COLO829 (cell line): Measurements from ENCODE around the gene TMEM253.

Source experiments
- DNase-seq: peaks from one replicate; pipeline ENCODE4 v3.0.0; 2012; ENCODE audit warnings: low spot score

TMEM253 gene

DNA sequence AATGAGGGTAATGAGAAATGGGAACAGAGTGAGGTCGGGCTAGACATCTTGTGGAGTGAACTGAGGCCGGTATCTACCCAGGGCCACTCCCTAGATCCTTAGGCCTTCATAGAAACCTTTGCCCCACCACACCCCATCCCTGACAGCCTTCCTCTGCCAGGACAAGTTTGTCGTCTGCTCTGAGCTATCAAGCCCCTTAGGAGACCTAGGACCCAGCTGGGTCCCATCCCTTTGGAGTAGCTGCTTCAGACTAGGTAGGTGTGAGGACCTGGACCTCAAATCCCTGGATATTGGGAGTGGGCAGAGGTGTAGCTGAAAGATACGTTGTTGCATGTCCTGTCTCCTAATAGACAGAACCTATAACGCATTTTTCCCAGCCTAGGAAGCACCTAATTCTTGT lies at the start of gene TMEM253:
TMEM253 (plus strand) TSS at position 136 of the 400 bp plus-strand sequence. CDS start 278 bp downstream, outside the sequence.
- DNase-seq, result no peak

DNA sequence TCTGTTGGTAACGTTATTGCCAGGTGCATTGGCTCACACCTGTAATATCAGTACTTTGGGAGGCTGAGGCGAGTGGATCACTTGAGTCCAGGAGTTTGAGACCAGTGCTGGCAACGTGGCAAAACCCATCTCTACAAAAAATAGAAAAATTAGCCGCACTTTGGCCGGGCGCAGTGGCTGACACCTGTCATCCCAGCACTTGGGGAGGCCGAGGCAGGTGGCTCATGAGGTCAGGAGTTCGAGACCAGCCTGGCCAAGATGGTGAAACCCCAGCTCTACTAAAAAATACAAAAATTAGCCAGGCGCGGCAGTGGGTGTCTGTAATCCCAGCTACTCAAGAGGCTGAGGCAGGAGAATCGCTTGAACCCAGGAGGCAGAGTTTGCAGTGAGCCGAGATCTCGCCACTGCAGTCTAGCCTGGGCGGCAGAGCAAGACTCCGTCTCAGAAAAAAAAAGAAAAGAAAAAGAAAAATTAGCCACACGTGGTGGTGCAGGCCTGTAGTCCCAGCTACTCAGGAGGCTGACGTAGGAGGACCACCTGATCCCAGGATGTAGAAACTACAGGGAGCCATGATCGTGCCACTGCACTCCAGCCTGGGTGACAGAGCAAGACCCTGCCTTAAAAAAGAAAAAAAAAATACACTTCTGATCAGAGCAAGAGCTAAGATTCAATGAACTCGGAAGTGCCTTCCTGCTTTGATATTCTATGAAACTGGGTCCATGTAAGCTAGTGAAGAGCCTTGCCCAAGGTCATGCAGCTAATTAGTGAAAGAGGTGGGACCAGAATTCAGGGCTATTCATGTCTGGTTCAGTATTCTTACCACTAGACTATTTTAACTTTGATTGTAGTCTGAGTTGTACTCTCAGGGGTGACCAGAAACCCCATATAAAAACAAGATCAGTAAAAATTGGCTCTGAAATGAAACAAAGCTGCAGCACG lies 47.4 kb upstream of the TMEM253 start:
- DNase-seq, result no peak

DNA sequence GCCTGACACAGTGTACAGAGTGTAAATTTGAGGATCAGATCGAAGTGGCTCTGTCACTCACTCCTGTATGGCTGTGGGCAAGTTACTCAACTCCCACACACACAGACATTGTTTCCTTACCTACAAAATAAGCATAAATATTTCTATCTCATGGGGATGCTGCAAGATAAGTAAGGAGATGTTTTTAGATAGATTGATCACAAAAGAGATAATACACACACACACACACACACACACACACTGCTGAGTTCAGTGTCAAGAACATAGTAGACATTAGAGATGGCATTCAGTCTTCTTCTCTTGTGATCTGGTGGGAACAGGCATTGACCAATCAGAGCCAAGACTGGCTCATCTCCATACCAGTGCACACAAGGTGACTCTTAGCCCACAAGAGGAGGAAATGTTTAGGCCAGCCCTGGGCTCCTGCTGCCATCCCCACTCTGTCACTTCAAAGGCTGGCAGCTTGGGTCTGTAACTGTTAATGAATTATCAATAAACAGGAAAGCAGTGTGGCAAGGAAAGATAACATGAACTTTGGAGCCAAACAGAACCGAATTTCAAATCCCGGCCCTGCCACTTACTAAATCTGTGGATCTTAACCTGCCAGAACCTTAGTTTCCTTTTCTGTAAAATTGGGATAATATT lies 46.6 kb upstream of the TMEM253 start:
- DNase-seq, result no peak

DNA sequence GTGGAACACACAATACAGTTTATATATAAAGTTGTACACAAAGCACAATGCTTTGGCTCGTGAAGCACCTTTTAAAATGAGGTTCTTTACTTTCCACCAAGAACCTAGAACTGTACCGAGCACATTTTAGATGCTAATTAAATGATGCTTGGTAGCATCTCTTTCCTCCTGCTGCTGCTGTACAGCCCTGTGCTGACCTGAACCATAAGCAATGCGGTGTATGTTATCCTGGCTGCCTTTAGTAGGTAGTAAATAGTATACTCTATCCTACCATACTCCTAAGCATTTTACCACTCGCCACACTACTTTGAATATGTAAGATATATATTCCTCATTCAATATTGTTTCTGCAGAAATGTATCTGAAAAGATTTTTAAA lies 46.1 kb upstream of the TMEM253 start:
- no peak for DNase-seq

DNA sequence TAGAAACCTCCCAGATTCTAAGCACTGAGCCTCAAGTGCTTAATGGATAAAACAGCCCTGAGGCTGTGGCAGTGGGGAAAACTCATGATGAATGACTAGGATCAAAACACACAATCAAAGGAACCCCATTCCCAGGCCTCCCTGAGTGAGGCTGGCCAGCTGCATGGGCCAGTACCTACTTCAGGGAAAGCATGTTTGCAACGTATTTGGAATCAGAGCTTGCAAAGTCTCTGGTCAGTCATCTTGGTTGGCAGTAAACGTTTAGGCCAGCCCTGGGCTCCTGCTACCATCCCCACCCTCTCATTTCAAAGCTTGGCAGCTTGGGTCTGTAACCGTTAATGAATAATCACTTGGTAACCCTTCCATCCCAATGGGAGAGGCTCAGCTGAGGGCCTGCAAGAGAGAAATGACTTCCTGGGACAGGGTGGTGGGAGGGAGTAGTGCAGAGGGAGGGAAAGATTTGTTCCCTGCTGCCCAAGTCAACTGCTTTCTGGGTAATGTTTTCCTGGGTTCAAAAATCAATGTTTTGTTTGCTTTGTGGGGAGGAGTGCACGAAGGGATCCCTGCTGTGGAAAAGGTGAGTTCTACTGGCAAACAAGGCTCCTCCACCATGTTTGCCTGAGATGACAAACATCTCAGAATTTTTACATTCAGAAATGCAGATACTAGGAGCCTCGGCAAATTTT lies 45.3 kb upstream of the TMEM253 start:
- DNase-seq, result no peak

DNA sequence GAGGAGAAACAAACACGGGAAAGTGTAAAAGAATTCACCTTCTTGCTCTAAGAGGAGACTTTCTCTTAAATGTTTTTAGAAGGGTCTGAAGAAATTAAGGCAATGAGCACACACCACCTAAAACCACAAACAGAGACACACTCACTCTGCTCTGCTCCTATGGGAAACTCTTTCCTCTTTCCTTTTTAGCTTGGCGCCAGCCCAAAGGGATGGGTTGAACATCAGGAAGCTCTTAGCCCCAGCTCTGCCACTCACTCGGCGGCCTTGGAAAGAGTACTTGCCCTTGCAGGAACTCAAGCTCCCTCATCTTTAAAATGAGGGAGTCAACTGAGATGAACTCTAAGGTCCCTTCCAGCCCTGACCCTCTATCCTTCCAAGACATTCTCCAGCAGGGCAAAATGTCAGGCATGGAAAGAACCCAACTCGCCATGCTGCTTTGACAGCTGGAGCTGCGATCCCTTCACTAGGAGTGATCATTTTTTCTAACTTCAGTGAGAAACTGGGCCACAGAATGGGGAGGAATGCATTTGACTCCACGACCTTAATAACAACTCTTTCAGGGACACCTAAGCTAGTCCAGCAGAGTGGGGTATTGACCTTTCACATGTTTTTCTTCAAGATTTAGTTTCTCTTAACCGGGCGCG lies 44.2 kb upstream of the TMEM253 start:
- DNase-seq, result no peak

DNA sequence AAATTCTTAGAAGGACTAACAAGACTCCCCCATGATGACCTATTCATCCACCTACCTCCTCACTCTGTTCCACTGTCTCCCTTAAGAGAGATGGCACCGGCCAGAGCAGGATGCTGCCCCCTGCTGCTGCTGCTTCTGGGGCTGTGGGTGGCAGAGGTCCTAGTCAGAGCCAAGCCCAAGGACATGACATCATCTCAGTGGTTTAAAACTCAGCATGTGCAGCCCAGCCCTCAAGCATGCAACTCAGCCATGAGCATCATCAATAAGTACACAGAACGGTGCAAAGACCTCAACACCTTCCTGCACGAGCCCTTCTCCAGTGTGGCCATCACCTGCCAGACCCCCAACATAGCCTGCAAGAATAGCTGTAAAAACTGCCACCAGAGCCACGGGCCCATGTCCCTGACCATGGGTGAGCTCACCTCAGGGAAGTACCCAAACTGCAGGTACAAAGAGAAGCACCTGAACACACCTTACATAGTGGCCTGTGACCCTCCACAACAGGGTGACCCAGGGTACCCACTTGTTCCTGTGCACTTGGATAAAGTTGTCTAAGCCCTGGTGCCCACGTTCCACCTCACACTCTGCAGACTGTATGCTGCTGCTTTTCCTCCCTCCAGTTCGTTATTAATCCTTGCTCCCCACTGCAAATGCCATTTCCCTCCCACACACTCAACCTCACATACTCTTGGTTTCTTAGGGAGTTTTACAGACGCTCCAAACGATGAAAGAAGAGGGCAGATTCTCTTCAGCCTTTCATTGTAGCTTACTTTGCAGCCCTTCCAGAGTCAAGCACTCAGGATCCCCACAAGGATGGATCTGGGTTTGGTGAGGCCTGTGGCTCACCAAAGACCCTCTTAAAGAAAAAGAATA lies 42.8 kb upstream of the TMEM253 start, which contains the start of gene RNASE8:
RNASE8 (plus strand) TSS at position 20 of the 873 bp plus-strand sequence; CDS start at position 91, 71 bp downstream.
- no peak for DNase-seq

DNA sequence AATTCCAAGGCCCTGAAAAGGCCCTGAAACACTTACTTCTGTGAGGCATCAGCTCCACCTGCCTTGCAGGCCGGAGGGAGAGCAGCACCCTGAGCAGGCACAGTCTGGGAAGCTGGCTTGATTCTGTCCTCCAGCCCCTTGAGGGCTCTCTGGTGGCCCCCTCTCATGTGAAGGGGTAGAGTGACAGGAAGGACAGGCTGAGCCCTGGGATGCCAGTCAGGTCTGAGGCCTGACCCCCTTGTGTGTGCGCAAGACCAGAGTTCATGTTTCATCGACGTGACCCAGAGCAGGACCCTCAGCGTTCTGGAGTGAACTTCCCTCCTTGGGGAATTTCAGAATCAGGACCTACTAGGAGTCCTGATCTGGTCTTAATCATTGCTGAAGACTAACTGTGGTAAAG lies 42.0 kb upstream of the TMEM253 start:
- DNase-seq, result no peak

DNA sequence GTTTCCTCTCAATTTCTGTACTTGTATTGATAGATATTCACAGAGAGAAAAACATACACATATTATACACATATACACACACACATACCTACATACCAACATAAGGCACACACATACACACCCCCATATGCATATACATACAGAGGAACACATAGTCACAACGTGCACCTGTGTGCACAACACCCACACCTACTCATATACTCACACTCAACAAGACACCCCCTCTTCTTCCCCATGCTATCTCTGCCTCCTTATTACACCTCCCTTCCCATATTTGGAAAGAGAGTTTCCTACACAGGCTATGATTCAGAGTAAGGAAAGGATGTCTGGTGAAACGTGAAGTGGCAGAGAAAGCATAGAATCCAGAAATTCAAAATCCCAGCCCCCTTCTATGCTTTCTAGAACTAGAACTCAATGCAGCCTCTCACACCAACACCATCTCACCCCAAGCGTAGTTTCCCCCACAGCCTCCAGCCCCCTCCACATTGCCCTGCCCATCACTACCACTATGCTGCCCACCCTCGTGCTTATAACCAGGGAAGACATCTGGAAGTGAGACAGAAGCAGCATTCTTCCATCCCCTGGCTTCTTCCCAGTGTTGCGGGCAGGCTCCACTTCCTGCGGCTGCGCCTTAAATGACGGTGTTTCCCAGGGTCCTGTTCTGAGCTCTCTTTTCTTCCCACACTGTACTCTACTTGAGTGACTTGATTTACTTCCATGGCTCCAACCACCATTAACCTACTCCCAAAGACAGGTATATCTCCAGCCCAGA lies 40.8 kb upstream of the TMEM253 start:
- DNase-seq, result no peak

DNA sequence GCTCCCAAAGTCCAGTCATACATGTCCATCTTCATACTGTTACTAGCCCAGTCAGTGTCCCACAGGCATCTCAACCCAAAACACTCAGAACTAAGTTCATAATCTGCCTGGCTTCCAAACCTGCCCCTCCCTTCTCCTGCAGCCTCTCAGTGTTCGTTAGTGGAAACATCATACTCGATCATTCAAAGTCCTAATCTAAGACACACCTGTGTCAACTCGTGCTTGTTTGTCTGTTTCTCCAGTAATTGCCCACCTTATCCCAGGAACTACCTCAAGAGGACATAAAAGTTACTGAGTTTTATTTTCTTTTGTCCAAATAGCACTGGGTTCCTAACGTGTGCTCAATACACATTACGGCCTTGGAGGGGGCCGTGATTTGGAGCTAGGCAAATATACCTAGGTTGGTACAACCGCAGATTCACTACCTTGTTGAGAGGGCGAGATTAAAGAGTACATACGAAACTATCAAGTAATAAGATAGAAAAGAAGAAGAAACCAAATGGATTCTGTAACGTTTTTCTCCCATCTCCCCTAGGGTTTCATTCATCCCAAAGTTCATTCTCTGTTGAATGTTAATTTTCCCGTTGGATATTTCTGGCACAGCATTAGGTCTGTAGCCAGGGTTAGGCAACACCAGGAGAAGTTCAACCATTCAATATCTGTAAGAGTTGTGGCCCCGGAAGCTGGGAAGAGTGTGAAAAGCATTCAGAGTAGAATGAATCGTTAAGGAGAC lies 40.1 kb upstream of the TMEM253 start:
- DNase-seq, result no peak

DNA sequence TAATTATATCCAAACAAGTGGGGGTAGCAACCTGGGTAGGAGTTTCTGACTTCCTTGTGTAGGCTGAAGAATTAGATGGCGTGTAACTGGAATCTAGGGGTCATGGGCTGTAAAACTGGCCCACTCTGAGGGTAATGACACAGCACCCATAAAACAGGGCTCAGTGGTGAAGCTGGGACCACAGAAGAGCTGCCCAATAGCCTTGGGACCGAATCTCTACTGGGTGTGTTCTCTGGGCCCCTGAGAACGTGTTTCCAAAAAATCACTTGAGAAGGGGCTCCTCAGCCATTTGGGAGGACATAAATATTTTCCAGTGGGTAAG lies 39.6 kb upstream of the TMEM253 start:
- no peak for DNase-seq

DNA sequence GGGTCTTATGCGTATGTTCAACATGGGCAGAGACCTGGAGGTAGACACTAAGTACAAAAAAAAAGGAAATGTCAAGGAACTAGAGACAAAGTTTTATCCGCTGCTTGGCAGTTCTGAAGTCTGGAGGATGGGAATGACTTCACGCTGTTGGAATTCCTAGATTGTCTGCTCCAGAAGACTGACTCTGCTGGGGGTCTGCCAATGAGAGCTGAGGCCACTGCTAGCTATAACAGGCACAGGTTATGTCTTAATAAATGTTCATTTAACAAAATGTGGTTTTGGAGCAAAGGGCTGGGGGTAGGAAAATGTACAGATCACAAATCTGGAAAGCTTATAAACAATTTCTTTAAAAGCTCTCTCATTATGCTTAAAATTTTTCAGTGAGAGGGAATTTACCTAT lies 37.4 kb upstream of the TMEM253 start:
- DNase-seq, result no peak

DNA sequence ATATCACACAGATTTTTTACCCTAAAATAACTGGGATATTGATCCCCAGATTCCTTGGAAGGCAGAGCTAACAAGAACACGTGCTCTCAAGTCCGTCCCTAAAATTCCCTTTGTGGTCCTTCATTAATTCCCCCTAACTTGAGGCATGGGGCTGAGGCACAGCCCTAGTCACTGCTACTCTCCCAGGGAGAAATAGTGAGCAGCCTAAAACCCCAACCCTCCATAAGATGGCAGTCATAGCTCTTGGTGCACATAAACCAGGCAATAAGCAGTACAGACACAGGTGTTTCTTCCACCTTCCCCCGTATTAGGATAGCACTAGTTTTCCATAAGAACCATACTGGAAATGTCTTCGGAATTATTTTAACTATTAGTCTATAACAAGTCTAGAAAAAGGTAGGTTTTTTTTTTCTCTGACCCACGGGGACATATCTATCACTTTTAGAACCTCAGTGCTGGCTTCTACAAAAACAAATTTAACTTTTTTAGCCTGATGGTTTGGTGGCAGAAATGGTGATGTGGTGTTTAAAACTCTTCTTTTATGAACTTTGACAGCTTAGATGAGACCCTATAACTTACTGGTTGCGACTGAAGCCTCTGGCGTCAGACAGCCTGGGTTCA lies 33.9 kb upstream of the TMEM253 start:
- DNase-seq, result no peak

DNA sequence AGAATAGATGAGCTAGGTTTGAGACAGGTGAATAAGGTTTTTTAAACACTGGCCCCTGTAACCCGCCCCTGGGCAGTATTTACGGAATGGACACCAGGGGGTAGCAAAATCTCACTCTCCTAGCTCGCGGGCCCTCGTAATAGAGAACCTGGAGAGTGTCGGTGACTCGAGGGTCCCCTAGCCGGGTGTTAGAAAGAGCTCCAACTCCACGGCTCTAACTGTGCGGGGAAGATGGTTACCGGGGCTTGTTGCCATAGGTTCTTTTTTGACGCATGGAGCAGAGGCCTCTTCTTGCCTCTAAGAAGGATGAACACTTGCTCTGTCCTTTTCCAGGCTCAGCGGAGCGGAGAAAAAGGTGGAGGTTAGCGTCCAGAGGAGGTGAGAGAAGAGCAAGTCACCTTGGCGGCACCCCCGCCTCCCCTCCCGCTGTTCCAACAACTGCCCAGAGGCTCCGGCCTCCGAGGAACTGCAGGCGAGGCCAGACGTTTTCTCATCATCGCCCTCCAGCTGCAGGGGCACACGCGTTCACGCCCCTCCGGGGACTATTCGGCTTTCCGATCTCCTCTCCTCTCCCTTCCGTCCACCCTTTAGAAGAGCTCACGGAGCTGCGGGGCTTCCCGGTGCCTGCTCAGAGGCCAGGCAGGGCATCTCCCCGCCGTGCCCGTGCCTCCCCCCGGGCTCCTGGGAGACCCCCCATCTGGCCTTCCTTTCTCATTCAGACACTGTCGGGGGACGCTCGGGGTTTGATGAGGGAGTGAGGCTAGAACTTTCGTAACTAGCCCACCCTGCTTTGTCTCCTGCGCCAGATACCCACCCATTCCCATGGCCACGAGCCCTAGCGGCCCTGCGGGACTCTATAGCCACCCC lies 32.1 kb upstream of the TMEM253 start:
- DNase-seq, result no peak

DNA sequence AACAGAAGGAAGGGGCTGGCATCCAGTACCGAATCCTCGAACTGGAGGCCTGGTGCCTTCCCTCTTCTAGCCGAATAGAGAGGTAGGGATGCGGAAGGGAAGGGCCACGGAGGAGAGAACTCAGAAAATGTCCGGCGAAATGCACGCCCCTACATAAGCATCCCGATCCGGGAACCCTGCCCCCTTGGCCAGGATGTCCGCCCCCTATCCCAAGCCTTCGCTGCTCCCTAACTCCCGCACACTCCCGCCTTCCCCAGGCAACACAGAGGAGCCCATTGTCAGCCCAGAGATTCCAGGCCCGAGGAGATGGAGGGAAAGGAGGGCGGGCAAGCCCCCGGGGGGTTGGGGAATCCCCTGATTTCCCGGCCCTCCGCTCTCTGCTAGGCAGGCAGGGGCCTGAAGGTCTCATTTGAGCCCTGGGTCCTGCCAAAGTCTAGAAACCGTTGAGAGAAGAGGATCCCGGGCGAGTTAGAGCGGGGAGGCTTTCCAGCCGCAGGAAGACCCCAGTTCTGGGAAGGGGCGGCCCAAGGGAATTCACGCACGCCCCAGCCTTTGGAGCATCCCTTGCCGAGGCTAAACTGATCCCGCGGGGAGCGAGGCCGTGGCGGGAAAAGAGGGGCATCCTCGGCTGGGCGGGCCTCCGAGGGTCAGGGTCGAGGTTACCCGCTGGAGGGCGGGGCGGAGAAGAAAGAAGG lies 31.3 kb upstream of the TMEM253 start:
- peak; percentile 86 for DNase-seq

DNA sequence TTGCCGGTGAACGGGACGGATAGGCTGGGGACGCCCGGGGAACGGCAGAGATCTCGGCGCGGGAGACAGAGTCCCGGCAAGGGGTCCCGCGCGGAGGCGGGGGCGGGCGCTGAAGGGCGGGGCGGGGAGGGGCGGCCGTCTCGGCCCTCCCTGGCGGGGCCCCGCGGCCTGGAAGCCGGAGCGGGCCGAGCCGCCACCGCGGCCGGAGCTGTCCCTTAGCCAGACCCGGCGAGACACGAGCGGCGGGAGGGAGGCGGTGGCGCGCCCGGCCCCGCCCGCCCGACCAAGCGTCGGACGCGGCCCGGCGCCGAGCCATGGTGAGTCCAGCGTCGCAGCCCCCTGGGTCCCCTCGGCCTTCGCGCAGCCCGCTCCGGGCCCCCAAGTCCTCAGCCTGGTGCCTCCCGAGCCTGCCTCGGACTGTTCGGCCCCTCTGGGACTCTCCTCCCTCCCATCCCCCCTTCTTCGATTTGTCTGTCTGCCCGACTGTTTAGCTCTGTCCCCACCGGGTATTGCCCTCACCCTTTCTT lies 30.7 kb upstream of the TMEM253 start, which contains the start of gene ARHGEF40:
ARHGEF40 (plus strand) TSS at position 222 of the 527 bp plus-strand sequence; CDS start at position 315, 93 bp downstream.
- no peak for DNase-seq

DNA sequence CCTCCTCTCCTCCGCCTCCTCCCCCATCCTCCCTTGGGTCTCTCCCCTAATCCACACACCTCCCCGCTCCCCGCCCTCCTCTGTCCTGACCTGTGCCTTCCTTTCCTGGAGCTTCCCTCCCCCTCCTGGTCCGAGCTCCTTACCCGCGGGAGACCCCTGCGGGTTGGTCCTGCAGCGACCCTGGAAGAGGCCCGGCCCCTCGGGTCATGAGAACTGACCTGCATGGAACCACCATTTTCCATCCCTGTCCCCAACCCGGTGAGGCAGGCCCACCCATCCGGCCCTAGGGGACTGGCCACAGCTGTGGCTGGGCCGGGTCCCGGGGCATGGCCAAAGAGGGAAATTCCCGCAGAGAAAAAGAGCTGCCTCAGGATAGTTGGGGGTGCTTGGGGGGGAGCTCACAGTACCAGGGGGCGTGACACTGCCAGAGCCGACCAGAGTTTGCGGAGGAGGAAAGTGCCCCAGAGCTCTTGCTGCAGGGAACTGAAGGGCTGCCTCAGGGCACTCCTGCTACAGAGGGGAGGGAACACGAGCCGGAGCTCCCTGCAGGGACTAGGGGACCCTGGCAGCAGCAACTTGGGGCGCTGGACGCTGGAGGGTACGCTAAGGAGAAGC lies 30.1 kb upstream of the TMEM253 start:
- no peak for DNase-seq
